CD4-positive, CD25-positive, alpha-beta regulatory T cell (primary cell): ENCODE measurements around the gene ZP3. TPM values are rescaled to one million over a fixed set of nuclear protein-coding genes. Genes with fewer than 3 reads are reported as not detected.
"Not testable (repeated sequence)": the region's sequence is repeated elsewhere in the genome, so short reads cannot be mapped to it uniquely, and the experiment has no call there.

ENCODE experiments used
- ATAC-seq, 2 donors: fragments of 150-1000 bp; cut with Tn5 transposase; one replicate each; pipeline ENCODE4 v1.10.0; 2021; ENCODE audit warnings: low read depth in 2 of 2, moderate number of reproducible peaks in 2 of 2, moderate library complexity in 1 of 2
- DNase-seq, 3 donors: peaks; one replicate each; pipeline versions ENCODE4 v3.0.0 to v3.0.0-alpha.2; 2012 to 2022; ENCODE audit warnings: mixed read lengths in 1 of 3
- H3K27ac ChIP-seq: one replicate; pipeline ENCODE4 v1.7.0; 2013; ENCODE audit warnings: mild to moderate bottlenecking, low read length; ENCODE audit not compliant: insufficient read depth, poor library complexity, severe bottlenecking
- H3K27me3 ChIP-seq: one replicate; pipeline ENCODE4 v1.7.0; 2013; ENCODE audit warnings: low read length; ENCODE audit not compliant: control insufficient read depth, insufficient read depth
- H3K36me3 ChIP-seq: one replicate; pipeline ENCODE4 v1.7.0; 2013; ENCODE audit warnings: mild to moderate bottlenecking, low read length, moderate library complexity; ENCODE audit not compliant: control insufficient read depth, insufficient read depth
- H3K4me1 ChIP-seq: 2 replicates; pipeline ENCODE4 v1.7.0; 2013; ENCODE audit warnings: mild to moderate bottlenecking, low read length; ENCODE audit not compliant: insufficient read depth, control insufficient read depth, poor library complexity, severe bottlenecking
- H3K4me3 ChIP-seq: one replicate; pipeline ENCODE4 v1.7.0; 2013; ENCODE audit warnings: low read depth, mild to moderate bottlenecking, low read length, moderate library complexity
- H3K9me3 ChIP-seq, 2 experiments: 1 replicate in 1 of 2; 2 replicates in 1 of 2; pipeline ENCODE4 v1.7.0; 2013; ENCODE audit warnings: low read length in 2 of 2, mild to moderate bottlenecking in 1 of 2, moderate library complexity in 1 of 2; ENCODE audit not compliant: control insufficient read depth in 2 of 2
- H3K27ac Mint-ChIP-seq, 3 donors: one replicate each; pipeline ENCODE4 v1.8.0; 2020 to 2022; ENCODE audit warnings: mild to moderate bottlenecking in 3 of 3, mixed read lengths in 3 of 3, moderate library complexity in 2 of 3
- H3K27me3 Mint-ChIP-seq: one replicate; pipeline ENCODE4 v1.8.0; 2022; ENCODE audit warnings: mild to moderate bottlenecking, mixed read lengths
- H3K36me3 Mint-ChIP-seq: one replicate; pipeline ENCODE4 v1.8.0; 2020; ENCODE audit warnings: mixed read lengths
- H3K4me1 Mint-ChIP-seq, 4 donors: one replicate each; pipeline ENCODE4 v1.8.0; 2020 to 2022; ENCODE audit warnings: mixed read lengths in 4 of 4, mild to moderate bottlenecking in 1 of 4
- H3K4me3 Mint-ChIP-seq, 4 donors: one replicate each; pipeline ENCODE4 v1.8.0; 2020 to 2022; ENCODE audit warnings: mild to moderate bottlenecking in 4 of 4, mixed read lengths in 4 of 4, moderate library complexity in 3 of 4
- H3K9me3 Mint-ChIP-seq, 7 donors: one replicate each; pipeline ENCODE4 v1.8.0; 2020 to 2022; ENCODE audit warnings: mixed read lengths in 7 of 7, mild to moderate bottlenecking in 3 of 7, moderate library complexity in 2 of 7
- polyA plus RNA-seq, 4 donors: library from polyadenylated mRNA; unstranded; fragments of 300-500 nt; fragmentation: Illumina TruSeq; gene quantifications; one replicate each; pipeline ENCODE4 v1.2.3, GENCODE V29; 2021
- total RNA-seq: library from RNA; stranded (reverse); gene quantifications from one replicate; pipeline ENCODE4 v1.2.3, GENCODE V29; 2022

ZP3 gene
- total and polyA plus RNA-seq, 5 donors from 2014 or later: 1.6 to 4.4 (median 2.6) TPM

GRCh38 chr7:76425156-76425555, 406 bp downstream of the ZP3 start:
- no peaks in the 10 kb centered on the region for H3K27me3 ChIP-seq
- H3K27ac ChIP-seq: no peak overlapping the region
- no peak overlapping the region for H3K4me3 ChIP-seq
- no peak for ATAC-seq
- H3K27me3 Mint-ChIP-seq: peaks cover 27% of the 10 kb centered on the region
- DNase-seq: no peak
- no peaks in the 10 kb centered on the region for H3K36me3 Mint-ChIP-seq
- H3K4me1 Mint-ChIP-seq: no peaks in the 10 kb centered on the region
- H3K4me1 ChIP-seq: no peaks in the 10 kb centered on the region
- H3K27ac Mint-ChIP-seq: no peak overlapping the region
- H3K36me3 ChIP-seq: no peaks in the 10 kb centered on the region
- peaks cover 0 to 1% (median 0%) of the 10 kb centered on the region in 7 donors for H3K9me3 Mint-ChIP-seq
- no peaks in the 10 kb centered on the region for H3K9me3 ChIP-seq
- H3K4me3 Mint-ChIP-seq: no peak overlapping the region

- H3K36me3 ChIP-seq, H3K4me1 ChIP-seq, H3K27me3 ChIP-seq, DNase-seq, H3K4me3 Mint-ChIP-seq, H3K9me3 Mint-ChIP-seq, H3K4me1 Mint-ChIP-seq, H3K4me3 ChIP-seq, H3K27ac Mint-ChIP-seq, ATAC-seq, H3K36me3 Mint-ChIP-seq, H3K27ac ChIP-seq, H3K9me3 ChIP-seq: not testable (repeated sequence)
- peaks cover 23% of the 10 kb centered on the region for H3K27me3 Mint-ChIP-seq
These were observed 808 bp downstream of the ZP3 start for GRCh38 chr7:76425558-76425957.

GRCh38 chr7:76426246-76426645, 1.5 kb downstream of the ZP3 start:
- H3K4me3 Mint-ChIP-seq: no peak overlapping the region
- Histone ChIP-seq H3K27me3 (no peaks in the 10 kb centered on the region), H3K4me3 (no peak overlapping the region), H3K4me1 (no peaks in the 10 kb centered on the region), H3K36me3 (no peaks in the 10 kb centered on the region), H3K27ac (no peak overlapping the region), H3K9me3 (no peaks in the 10 kb centered on the region)
- ATAC-seq: no peak
- no peak for DNase-seq
- no peaks in the 10 kb centered on the region for H3K4me1 Mint-ChIP-seq
- H3K36me3 Mint-ChIP-seq: no peaks in the 10 kb centered on the region
- no peak overlapping the region for H3K27ac Mint-ChIP-seq
- peaks cover 0 to 1% (median 0%) of the 10 kb centered on the region in 7 donors for H3K9me3 Mint-ChIP-seq
- peaks cover 20% of the 10 kb centered on the region for H3K27me3 Mint-ChIP-seq

DNA sequence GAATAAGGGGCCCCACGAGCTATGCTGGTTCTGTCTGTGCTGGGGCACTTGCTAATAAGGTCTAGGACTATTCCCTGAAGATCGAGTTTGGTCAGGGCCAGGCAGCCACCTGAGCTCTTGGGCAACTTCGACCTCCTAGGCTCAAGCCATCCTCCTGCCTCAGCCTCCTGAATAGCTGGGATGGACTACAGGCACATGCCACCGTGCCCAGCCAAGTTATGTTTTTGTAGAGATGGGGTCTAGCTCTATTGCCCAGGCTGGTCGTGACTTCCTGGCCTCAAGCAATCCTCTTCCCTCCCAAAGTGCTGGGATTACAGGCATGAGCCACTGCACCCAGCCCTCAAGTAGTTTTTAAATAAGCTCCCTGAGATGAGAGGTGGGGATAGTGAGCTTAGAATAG, 2.9 kb downstream of the ZP3 start:
- DNase-seq: no peak
- no peak overlapping the region for H3K4me3 Mint-ChIP-seq
- no peaks in the 10 kb centered on the region for H3K27me3 ChIP-seq
- no peaks in the 10 kb centered on the region for H3K4me1 ChIP-seq
- H3K36me3 ChIP-seq: no peaks in the 10 kb centered on the region
- no peak overlapping the region for H3K27ac ChIP-seq
- no peaks in the 10 kb centered on the region for H3K9me3 ChIP-seq
- peaks cover 0 to 1% (median 0%) of the 10 kb centered on the region in 7 donors for H3K9me3 Mint-ChIP-seq
- peaks cover 14% of the 10 kb centered on the region for H3K27me3 Mint-ChIP-seq
- H3K4me1 Mint-ChIP-seq: no peaks in the 10 kb centered on the region
- H3K36me3 Mint-ChIP-seq: no peaks in the 10 kb centered on the region
- H3K27ac Mint-ChIP-seq: no peak overlapping the region
- ATAC-seq: no peak
- H3K4me3 ChIP-seq: no peak overlapping the region

GRCh38 chr7:76428149-76428823, 3.5 kb downstream of the ZP3 start:
- Histone ChIP-seq H3K4me1 (no peaks in the 10 kb centered on the region), H3K27ac (no peak overlapping the region), H3K36me3 (no peaks in the 10 kb centered on the region), H3K27me3 (no peaks in the 10 kb centered on the region), H3K9me3 (no peaks in the 10 kb centered on the region), H3K4me3 (no peak overlapping the region)
- H3K36me3 Mint-ChIP-seq: no peaks in the 10 kb centered on the region
- no peak overlapping the region for H3K4me3 Mint-ChIP-seq
- H3K27ac Mint-ChIP-seq: peak overlapping the region in 1 of 3 donors; percentile 40
- no peak for ATAC-seq
- H3K9me3 Mint-ChIP-seq: no peaks in the 10 kb centered on the region
- peaks cover 14% of the 10 kb centered on the region for H3K27me3 Mint-ChIP-seq
- DNase-seq: no peak
- H3K4me1 Mint-ChIP-seq: no peaks in the 10 kb centered on the region

DNA sequence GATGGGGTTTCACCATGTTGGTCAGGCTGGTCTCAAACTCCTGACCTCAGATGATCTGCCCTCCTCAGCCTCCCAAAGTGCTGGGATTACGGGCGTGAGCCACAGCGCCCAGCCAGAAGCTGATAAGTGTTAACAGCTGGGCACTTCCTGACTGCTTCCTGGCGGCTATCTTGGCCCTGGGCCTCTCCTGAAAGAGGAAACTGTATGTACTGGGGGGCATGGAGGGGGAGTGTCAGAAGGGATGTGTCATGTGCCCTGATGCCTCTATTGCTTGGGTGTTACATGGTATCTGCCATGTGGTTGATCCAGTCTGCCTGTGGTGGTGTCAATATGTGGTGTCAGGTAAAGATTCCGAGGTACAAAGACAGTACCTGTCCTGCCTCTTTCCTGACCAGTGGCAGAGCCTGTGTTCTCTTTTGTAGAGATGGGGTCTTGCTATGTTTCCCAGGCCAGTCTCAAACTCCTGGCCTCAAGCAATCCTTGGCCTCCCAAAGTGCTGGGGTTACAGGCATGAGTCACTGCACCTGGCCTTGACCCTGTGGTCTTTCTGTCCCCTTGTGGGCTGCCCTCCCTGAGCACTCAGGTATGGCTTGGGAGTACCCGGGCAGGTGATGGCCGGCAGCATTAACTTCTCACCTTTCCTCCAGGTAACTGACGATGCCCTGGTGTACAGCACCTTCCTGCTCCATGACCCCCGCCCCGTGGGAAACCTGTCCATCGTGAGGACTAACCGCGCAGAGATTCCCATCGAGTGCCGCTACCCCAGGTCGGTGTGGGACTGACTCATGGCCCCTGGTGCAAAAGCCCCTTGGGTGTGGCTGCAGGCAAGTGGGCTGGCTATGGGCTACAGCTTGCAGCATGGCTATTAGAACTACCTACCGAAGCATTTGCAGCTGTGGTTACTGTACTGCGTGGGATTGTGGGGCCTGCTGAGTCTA, 4.4 kb downstream of the ZP3 start:
- DNase-seq (no peak), ATAC-seq (no peak)
- Mint-ChIP-seq H3K27me3 (peaks cover 9% of the 10 kb centered on the region), H3K4me3 (no peak overlapping the region), H3K27ac (no peak overlapping the region), H3K4me1 (no peaks in the 10 kb centered on the region), H3K9me3 (no peaks in the 10 kb centered on the region), H3K36me3 (no peaks in the 10 kb centered on the region)
- no peaks in the 10 kb centered on the region for H3K36me3 ChIP-seq
- no peak overlapping the region for H3K4me3 ChIP-seq
- no peaks in the 10 kb centered on the region for H3K4me1 ChIP-seq
- no peaks in the 10 kb centered on the region for H3K27me3 ChIP-seq
- no peak overlapping the region for H3K27ac ChIP-seq
- no peaks in the 10 kb centered on the region for H3K9me3 ChIP-seq

DNA sequence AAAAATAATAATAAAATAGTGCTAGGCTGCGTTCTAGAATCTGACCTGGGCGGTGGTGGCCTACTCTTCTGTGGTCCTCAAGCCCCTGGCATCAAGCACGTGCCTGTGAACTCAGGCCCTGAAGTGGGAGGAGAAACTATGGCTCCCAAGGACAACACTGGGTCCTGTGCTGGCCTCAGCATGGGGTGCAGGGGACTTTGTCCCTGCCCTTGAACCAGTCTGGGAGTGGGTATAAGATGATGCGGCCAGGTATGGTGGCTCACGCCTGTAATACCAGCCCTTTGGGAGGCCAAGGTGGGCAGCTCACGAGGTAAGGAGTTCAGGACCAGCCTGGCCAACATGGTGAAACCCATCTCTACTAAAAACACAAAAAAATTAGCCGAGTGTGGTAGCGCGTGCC, 5.5 kb downstream of the ZP3 start:
- H3K4me1 Mint-ChIP-seq: no peaks in the 10 kb centered on the region
- Histone ChIP-seq H3K36me3 (no peaks in the 10 kb centered on the region), H3K4me1 (no peaks in the 10 kb centered on the region), H3K4me3 (no peak overlapping the region), H3K27ac (no peak overlapping the region), H3K27me3 (no peaks in the 10 kb centered on the region), H3K9me3 (no peaks in the 10 kb centered on the region)
- no peak for ATAC-seq
- peaks cover 5% of the 10 kb centered on the region for H3K27me3 Mint-ChIP-seq
- no peak overlapping the region for H3K27ac Mint-ChIP-seq
- H3K4me3 Mint-ChIP-seq: no peak overlapping the region
- no peak for DNase-seq
- no peaks in the 10 kb centered on the region for H3K36me3 Mint-ChIP-seq
- no peaks in the 10 kb centered on the region for H3K9me3 Mint-ChIP-seq
